Right lobe of liver (tissue), 6 donors: ENCODE results near the gene DYRK1A. TPM values are rescaled to one million over a fixed set of nuclear protein-coding genes. Genes with fewer than 3 reads are reported as not detected.

Experiments
- ATAC-seq, 4 donors: fragments of 200-7000 bp; cut with Tn5 transposase; one replicate each; pipeline ENCODE4 v1.9.1; 2020; ENCODE audit warnings: mild to moderate bottlenecking in 4 of 4, moderate library complexity in 4 of 4
- DNase-seq, 3 donors: peaks; one replicate each; pipeline ENCODE4 v3.0.0-alpha.2; 2020
- H3K27ac ChIP-seq, 3 donors: fragments of 200-600 bp; one replicate each; pipeline ENCODE4 v1.8.0; 2022
- H3K27me3 ChIP-seq, 2 donors: fragments of 200-600 bp; one replicate each; pipeline ENCODE4 v1.8.0; 2022
- H3K36me3 ChIP-seq, 4 donors: fragments of 200-600 bp; sonication (generic) in 1 of 4; one replicate each; pipeline versions ENCODE4 v1.5.1 to v1.8.0; 2017 to 2022; ENCODE audit warnings: control low read depth in 1 of 4
- H3K4me1 ChIP-seq, 4 donors: fragments of 200-600 bp; sonication (generic) in 1 of 4; one replicate each; pipeline versions ENCODE4 v1.5.1 to v1.8.0; 2017 to 2022; ENCODE audit warnings: control low read depth in 1 of 4
- H3K4me3 ChIP-seq, 3 donors: fragments of 200-600 bp; one replicate each; pipeline ENCODE4 v1.8.0; 2022
- H3K9me3 ChIP-seq, 4 donors: fragments of 200-600 bp; sonication (generic) in 1 of 4; one replicate each; pipeline versions ENCODE4 v1.5.1 to v1.8.0; 2017 to 2022; ENCODE audit warnings: control low read depth in 1 of 4
- CTCF ChIP-seq, 4 donors: fragments of 200-600 bp in 3 of 4; fragments of 450-650 bp in 1 of 4; IDR thresholded peaks; one replicate each; pipeline versions ENCODE4 v1.5.1 to v1.8.0; 2016 to 2022; ENCODE audit warnings: antibody characterized with exemption in 4 of 4, mild to moderate bottlenecking in 2 of 4
- POLR2A ChIP-seq: fragments of 450-650 bp; IDR thresholded peaks from one replicate; pipeline ENCODE4 v1.6.1; 2017; ENCODE audit warnings: antibody characterized with exemption, mild to moderate bottlenecking
- WGBS: methylation state at CpG from one replicate; pipeline ENCODE4 v1.1.6; 2018; ENCODE audit warnings: low coverage, low lambda C conversion rate; ENCODE audit not compliant: insufficient coverage; ENCODE audit errors: missing lambda C conversion rate; 5-methylcytosine and 5-hydroxymethylcytosine counted together
- intact Hi-C, 2 donors: fragments of 100-400 bp; cut with DNase I; formaldehyde crosslinking; loops; one replicate each; pipeline versions ENCODE4 v1.11.2 to v1.14.1; 2022
- total RNA-seq, 6 experiments: library from RNA; depleted of rRNA in 2 of 6; stranded (reverse); fragments of >200 nt in 2 of 6; fragmentation: NEBNext Ultra II Directional in 3 of 6; extraction: Animal tissue kit (Norgen Biotek cat#: 25700) in 3 of 6; gene quantifications; one replicate each; pipeline versions ENCODE4 v1.1.0 to v1.2.4, GENCODE V29; 2016 to 2023
- donor health status: DM: no; HTN: yes; CAD: no.
- donor health status: DM: no; HTN: no; CAD: no.
- donor health status: DM: no; HTN: no; CAD: no.
- donor health status: DM: no; HTN: yes; CAD: no.
- donor health status: DM: no; HTN: yes; CAD: no.

Gene DYRK1A
- total RNA-seq, 6 experiments from 2014 or later = 20.6 to 32.5 (median 25.7) TPM

- DNase-seq (no peak), ATAC-seq (no peak)
- Histone ChIP-seq H3K36me3 (no peaks in the 10 kb centered on the region), H3K4me1 (peaks cover 0 to 21% (median 8%) of the 10 kb centered on the region in 4 donors), H3K4me3 (no peak overlapping the region), H3K27me3 (no peaks in the 10 kb centered on the region), H3K27ac (no peak overlapping the region), H3K9me3 (no peaks in the 10 kb centered on the region)
- WGBS = 88% methylated on average over 9 of the region's 14 CpGs
- TF ChIP-seq POLR2A = no peak
- intact Hi-C loops = no loop called here
These were observed 200.4 kb downstream of the DYRK1A start for GRCh38 chr21:37566790-37567615.

- no peak overlapping the region for H3K4me3 ChIP-seq
- DNase-seq = no peak
- whole genome bisulfite sequencing = 60% methylated on average over 5 of the region's 6 CpGs
- intact Hi-C loops = no loop called here
- peaks cover 0 to 14% (median 6%) of the 10 kb centered on the region in 4 donors for H3K4me1 ChIP-seq
- no peak for ATAC-seq
- no peaks in the 10 kb centered on the region for H3K9me3 ChIP-seq
- no peaks in the 10 kb centered on the region for H3K36me3 ChIP-seq
- no peak overlapping the region for H3K27ac ChIP-seq
- no peaks in the 10 kb centered on the region for H3K27me3 ChIP-seq
- TF ChIP-seq CTCF (IDR thresholded peaks at IDR 0.05) (no peak), POLR2A (no peak)
These were observed 201.8 kb downstream of the DYRK1A start for GRCh38 chr21:37568415-37568814.

- no peak overlapping the region for H3K27ac ChIP-seq
- 63% methylated on average over 5 of the region's 5 CpGs for WGBS
- peaks cover 0 to 14% (median 6%) of the 10 kb centered on the region in 4 donors for H3K4me1 ChIP-seq
- H3K9me3 ChIP-seq = no peaks in the 10 kb centered on the region
- TF ChIP-seq POLR2A (no peak), CTCF (IDR thresholded peaks at IDR 0.05) (no peak)
- DNase-seq = no peak
- H3K36me3 ChIP-seq = no peaks in the 10 kb centered on the region
- no peak overlapping the region for H3K4me3 ChIP-seq
- H3K27me3 ChIP-seq = no peaks in the 10 kb centered on the region
- no peak for ATAC-seq
- intact Hi-C loops = no loop called here
These were observed 202.3 kb downstream of the DYRK1A start for GRCh38 chr21:37568916-37569315.

- Histone ChIP-seq H3K9me3 (no peaks in the 10 kb centered on the region), H3K4me1 (no peaks in the 10 kb centered on the region), H3K36me3 (no peaks in the 10 kb centered on the region), H3K27ac (no peak overlapping the region), H3K4me3 (no peak overlapping the region), H3K27me3 (no peaks in the 10 kb centered on the region)
- ATAC-seq (no peak), DNase-seq (no peak)
- WGBS = 64% methylated on average over 6 of the region's 6 CpGs
- intact Hi-C loops = no loop called here
- TF ChIP-seq POLR2A (no peak), CTCF (IDR thresholded peaks at IDR 0.05) (no peak)
These were observed 204.9 kb downstream of the DYRK1A start for GRCh38 chr21:37571442-37571841.

GRCh38 chr21:37574316-37574715 is 207.7 kb downstream of the DYRK1A start:
- no peak for DNase-seq
- WGBS = 80% methylated on average over 5 of the region's 6 CpGs
- ATAC-seq = no peak
- Histone ChIP-seq H3K27ac (no peak overlapping the region), H3K36me3 (no peaks in the 10 kb centered on the region), H3K27me3 (no peaks in the 10 kb centered on the region), H3K4me3 (no peak overlapping the region), H3K9me3 (no peaks in the 10 kb centered on the region), H3K4me1 (no peaks in the 10 kb centered on the region)
- intact Hi-C loops = no loop called here
- TF ChIP-seq CTCF (IDR thresholded peaks at IDR 0.05) (no peak), POLR2A (no peak)
